Right lobe of liver (tissue), 4 donors: Measurements from ENCODE around the gene RPS21.

ENCODE experiments used
- CTCF ChIP-seq, 4 donors: fragments of 200-600 bp in 3 of 4; fragments of 450-650 bp in 1 of 4; IDR thresholded peaks; one replicate each; pipeline versions ENCODE4 v1.5.1 to v1.8.0; 2016 to 2022; ENCODE audit warnings: antibody characterized with exemption in 4 of 4, mild to moderate bottlenecking in 2 of 4
- POLR2A ChIP-seq: fragments of 450-650 bp; IDR thresholded peaks from one replicate; pipeline ENCODE4 v1.6.1; 2017; ENCODE audit warnings: antibody characterized with exemption, mild to moderate bottlenecking
- donor health status: DM: no; HTN: no; CAD: no.
- donor health status: DM: no; HTN: no; CAD: no.
- donor health status: DM: no; HTN: yes; CAD: no.

DNA sequence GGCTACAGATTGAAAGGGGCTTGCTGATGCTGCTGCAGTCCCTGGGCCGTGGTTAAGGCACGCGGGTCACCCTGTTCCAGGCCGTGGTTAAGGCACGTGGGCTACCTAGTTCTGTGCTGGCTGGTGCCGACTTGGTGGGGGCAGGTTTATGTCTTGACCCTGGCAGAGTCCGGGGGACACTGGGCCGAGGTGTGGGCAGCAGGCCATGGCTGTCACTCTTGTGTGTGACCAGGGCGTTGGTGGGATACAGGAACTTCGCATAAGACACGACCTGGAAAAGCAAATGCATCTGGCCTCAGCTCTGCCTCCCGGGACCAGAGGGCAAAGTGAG is 6.4 kb downstream of the RPS21 start:
- TF ChIP-seq CTCF (IDR thresholded peaks at IDR 0.05) = no peak
- no peak for TF ChIP-seq POLR2A
